Aortic smooth muscle cell (primary cell): ENCODE measurements around the gene GPX1. TPM values are rescaled to one million over a fixed set of nuclear protein-coding genes. Genes with fewer than 3 reads are reported as not detected.

Experiments
- total RNA-seq: library from RNA; depleted of rRNA; stranded (reverse); fragments of >200 nt; gene quantifications from 2 replicates; pipeline ENCODE4 v1.2.3, GENCODE V29; 2014

Gene GPX1
- 253 and 415 TPM in 2 replicates for total RNA-seq

GRCh38 chr3:49358217-49358883, at the start of gene GPX1:
TSS of gene GPX1 (minus strand) at chr3:49358353. CDS start at chr3:49358278, 75 bp downstream.

GRCh38 chr3:49339941-49340800, 18.0 kb downstream of the GPX1 start, which contains the start of gene USP4:
TSS of gene USP4 (minus strand) at chr3:49340053. CDS start at chr3:49340024, 29 bp downstream.

Other genes starting within 250 kb of the GPX1 start
- gene USP19, start 237.5 kb downstream of the GPX1 start, total RNA-seq = 37.3 and 40.2 TPM in 2 replicates
- gene LAMB2, start 225.3 kb downstream of the GPX1 start, total RNA-seq = 648 and 801 TPM in 2 replicates
- 16.3 and 17.0 TPM in 2 replicates for gene CCDC71, start 192.0 kb downstream of the GPX1 start, total RNA-seq
- 28.8 and 32.0 TPM in 2 replicates for gene KLHDC8B, start 186.8 kb downstream of the GPX1 start, total RNA-seq
- 1.1 and 2.1 TPM in 2 replicates for gene C3orf62, start 81.1 kb downstream of the GPX1 start, total RNA-seq
- gene USP4, start 18.3 kb downstream of the GPX1 start, total RNA-seq = 22.7 and 31.1 TPM in 2 replicates
- 588 and 739 TPM in 2 replicates for gene RHOA, start 53.6 kb upstream of the GPX1 start, total RNA-seq
- gene TCTA, start 54.1 kb upstream of the GPX1 start, total RNA-seq = 28.9 and 30.1 TPM in 2 replicates
- 1.1 and 1.5 TPM in 2 replicates for gene AMT, start 64.1 kb upstream of the GPX1 start, total RNA-seq
- gene NICN1, start 71.0 kb upstream of the GPX1 start, total RNA-seq = 3.3 and 7.8 TPM in 2 replicates
- 49.7 and 65.7 TPM in 2 replicates for gene DAG1, start 111.9 kb upstream of the GPX1 start, total RNA-seq
- under 0.01 and 0.06 TPM in 2 replicates for gene BSN, start 196.1 kb upstream of the GPX1 start, total RNA-seq